C4-2B (cell line): ENCODE data around the gene SHISA7.

Source experiments
- H3K27ac ChIP-seq: fragments of 450-650 bp; 2 replicates; pipeline ENCODE4 v1.5.1; 2017
- CTCF ChIP-seq: fragments of 450-650 bp; conservative IDR thresholded peaks from 2 replicates; pipeline ENCODE4 v1.5.1; 2017; ENCODE audit warnings: mild to moderate bottlenecking
- ZFX ChIP-seq: fragments of 450-650 bp; IDR thresholded peaks from 2 replicates; pipeline ENCODE4 v1.6.1; 2017

Gene SHISA7

GRCh38 chr19:55443045-55443823 lies at the start of gene SHISA7:
SHISA7 (minus strand) TSS chr19:55443300; CDS start chr19:55442863, 437 bp downstream.
- H3K27ac ChIP-seq, result no peak within 1 kb of the TSS
- TF ChIP-seq ZFX, result no peak
- TF ChIP-seq CTCF, result no peak

- no peak overlapping the region for H3K27ac ChIP-seq
- TF ChIP-seq CTCF (no peak), ZFX (no peak)
Measured at GRCh38 chr19:55492362-55492944, 49.4 kb upstream of the SHISA7 start.

- no peak overlapping the region for H3K27ac ChIP-seq
- TF ChIP-seq ZFX, result no peak
- TF ChIP-seq CTCF, result no peak
Measured at GRCh38 chr19:55491546-55492360, 48.7 kb upstream of the SHISA7 start.

- H3K27ac ChIP-seq, result no peak overlapping the region
- TF ChIP-seq CTCF, result no peak
- TF ChIP-seq ZFX, result no peak
Measured at GRCh38 chr19:55490478-55491432, 47.7 kb upstream of the SHISA7 start.

GRCh38 chr19:55489711-55490477 lies 46.8 kb upstream of the SHISA7 start:
- no peak overlapping the region for H3K27ac ChIP-seq
- TF ChIP-seq ZFX, result no peak
- no peak for TF ChIP-seq CTCF

- TF ChIP-seq ZFX (no peak), CTCF (no peak)
- H3K27ac ChIP-seq, result no peak overlapping the region
Measured at GRCh38 chr19:55488986-55489710, 46.0 kb upstream of the SHISA7 start.
